ENCODE measurements around the gene FAM227A. TPM values are rescaled to one million over a fixed set of nuclear protein-coding genes. Genes with fewer than 3 reads are reported as not detected.

FAM227A gene
- total RNA-seq, 2 experiments from 2014 or later: 0.12 to 0.40 TPM

Other genes with a start within 250 kb of the FAM227A start
- not detected for gene KCNJ4, start 201.2 kb downstream of the FAM227A start, total RNA-seq
- gene KDELR3, start 188.3 kb downstream of the FAM227A start, total RNA-seq: 1 to 10 TPM in 1 of 2 experiments, under 1 TPM in 1; 0.23 to 1.2 TPM
- 100 to 1,000 TPM; 452 to 527 TPM for gene DDX17, start 150.1 kb downstream of the FAM227A start, total RNA-seq
- 10 to 100 TPM; 13.6 to 16.9 TPM for gene DMC1, start 86.2 kb downstream of the FAM227A start, total RNA-seq
- gene CBY1, start 246 bp upstream of the FAM227A start, total RNA-seq: 10 to 100 TPM; 11.2 to 12.0 TPM
- gene TOMM22, start 25.6 kb upstream of the FAM227A start, total RNA-seq: 10 to 100 TPM; 61.1 to 94.9 TPM
- 10 to 100 TPM; 74.0 to 77.0 TPM for gene JOSD1, start 44.6 kb upstream of the FAM227A start, total RNA-seq
- 100 to 1,000 TPM; 116 to 146 TPM for gene GTPBP1, start 49.6 kb upstream of the FAM227A start, total RNA-seq
- gene SUN2, start 99.6 kb upstream of the FAM227A start, total RNA-seq: 100 to 1,000 TPM; 320 to 412 TPM
- 1 to 10 TPM; 8.2 to 8.9 TPM for gene DNAL4, start 137.8 kb upstream of the FAM227A start, total RNA-seq
- 1 to 10 TPM in 1 of 2 experiments, under 1 TPM in 1; 0.96 to 2.4 TPM for gene NPTXR, start 187.6 kb upstream of the FAM227A start, total RNA-seq
- 100 to 1,000 TPM in 1 of 2 experiments, 10 to 100 TPM in 1; 73.1 to 124 TPM for gene CBX6, start 215.8 kb upstream of the FAM227A start, total RNA-seq